H9 (cell line): Measurements from ENCODE around the gene ACSF3. TPM values are rescaled to one million over a fixed set of nuclear protein-coding genes. Genes with fewer than 3 reads are reported as not detected.
A peak's percentile ranks its signal among the peaks of the same experiment; 100 is the strongest.

Experiments
- DNase-seq: peaks from one replicate; pipeline ENCODE4 v3.0.0-alpha.2; 2017
- H2AFZ ChIP-seq: one replicate; pipeline ENCODE4 v1.6.1; 2013; ENCODE audit warnings: mild to moderate bottlenecking, low read length, control low read depth, moderate library complexity
- H2AK5ac ChIP-seq: 2 replicates; pipeline ENCODE4 v1.6.1; 2013; ENCODE audit warnings: low read length, control low read depth, mixed read lengths; ENCODE audit not compliant: insufficient read length
- H2BK120ac ChIP-seq: one replicate; pipeline ENCODE4 v1.6.1; 2013; ENCODE audit warnings: low read depth, mild to moderate bottlenecking, low read length, control low read depth, inconsistent platforms; ENCODE audit not compliant: poor library complexity, severe bottlenecking
- H2BK12ac ChIP-seq: 2 replicates; pipeline ENCODE4 v1.6.1; 2013; ENCODE audit warnings: low read length, control low read depth, mixed read lengths, low read depth; ENCODE audit not compliant: insufficient read length
- H2BK15ac ChIP-seq: 2 replicates; pipeline ENCODE4 v1.6.1; 2013; ENCODE audit warnings: low read depth, low read length, control low read depth
- H2BK20ac ChIP-seq: one replicate; pipeline ENCODE4 v1.6.1; 2013; ENCODE audit warnings: low read depth, mild to moderate bottlenecking, low read length, control low read depth, inconsistent platforms; ENCODE audit not compliant: poor library complexity, severe bottlenecking
- H2BK5ac ChIP-seq: 2 replicates; pipeline ENCODE4 v1.6.1; 2013; ENCODE audit warnings: low read length, control low read depth, mixed read lengths; ENCODE audit not compliant: insufficient read length
- H3K14ac ChIP-seq: 2 replicates; pipeline ENCODE4 v1.6.1; 2013; ENCODE audit warnings: low read length, control low read depth; ENCODE audit not compliant: insufficient read depth
- H3K18ac ChIP-seq: 2 replicates; pipeline ENCODE4 v1.6.1; 2013; ENCODE audit warnings: low read depth, mild to moderate bottlenecking, mixed read lengths, low read length, control low read depth; ENCODE audit not compliant: insufficient read length
- H3K23ac ChIP-seq: 2 replicates; pipeline ENCODE4 v1.6.1; 2013; ENCODE audit warnings: low read length, control low read depth, mixed read lengths, low read depth; ENCODE audit not compliant: insufficient read length
- H3K23me2 ChIP-seq: 2 replicates; pipeline ENCODE4 v1.6.1; 2013; ENCODE audit warnings: low read depth, mild to moderate bottlenecking, mixed read lengths, low read length, control low read depth; ENCODE audit not compliant: insufficient read length, poor library complexity, severe bottlenecking
- H3K27ac ChIP-seq: 2 replicates; pipeline ENCODE4 v1.5.1; 2013; ENCODE audit warnings: low read length, control low read depth, mixed read lengths, low read depth; ENCODE audit not compliant: insufficient read length
- H3K27me3 ChIP-seq: 2 replicates; pipeline ENCODE4 v1.6.1; 2013; ENCODE audit warnings: low read length, control low read depth, inconsistent platforms; ENCODE audit not compliant: insufficient read depth
- H3K4ac ChIP-seq: 2 replicates; pipeline ENCODE4 v1.6.1; 2013; ENCODE audit warnings: low read depth, mild to moderate bottlenecking, control low read depth, inconsistent platforms, low read length, moderate library complexity
- H3K4me1 ChIP-seq: 2 replicates; pipeline ENCODE4 v1.6.1; 2013; ENCODE audit warnings: low read length, control low read depth, inconsistent platforms; ENCODE audit not compliant: insufficient read depth
- H3K4me2 ChIP-seq: 2 replicates; pipeline ENCODE4 v1.6.1; 2013; ENCODE audit warnings: low read length, control low read depth, mixed read lengths; ENCODE audit not compliant: insufficient read length, insufficient read depth
- H3K56ac ChIP-seq: 2 replicates; pipeline ENCODE4 v1.6.1; 2013; ENCODE audit warnings: low read depth, mild to moderate bottlenecking, mixed read lengths, low read length, control low read depth; ENCODE audit not compliant: insufficient read length
- H3K79me1 ChIP-seq: 2 replicates; pipeline ENCODE4 v1.6.1; 2013; ENCODE audit warnings: low read depth, mild to moderate bottlenecking, moderate library complexity, low read length, control low read depth, inconsistent platforms; ENCODE audit not compliant: insufficient read depth, poor library complexity, severe bottlenecking
- H3K79me2 ChIP-seq: 2 replicates; pipeline ENCODE4 v1.6.1; 2013; ENCODE audit warnings: low read length, control low read depth, inconsistent platforms; ENCODE audit not compliant: insufficient read depth
- H3K9ac ChIP-seq: 2 replicates; pipeline ENCODE4 v1.6.1; 2013; ENCODE audit warnings: low read length, control low read depth, mixed read lengths; ENCODE audit not compliant: insufficient read length; ENCODE audit errors: extremely low read depth
- H3K9me3 ChIP-seq: one replicate; pipeline ENCODE4 v1.6.1; 2013; ENCODE audit warnings: low read depth, low read length, inconsistent platforms; ENCODE audit not compliant: control insufficient read depth
- H3T11ph ChIP-seq: one replicate; pipeline ENCODE4 v1.6.1; 2013; ENCODE audit warnings: mild to moderate bottlenecking, low read length, control low read depth, inconsistent platforms
- H4K20me1 ChIP-seq: one replicate; pipeline ENCODE4 v1.6.1; 2013; ENCODE audit not compliant: control insufficient read depth, insufficient read length, insufficient read depth
- H4K5ac ChIP-seq: 2 replicates; pipeline ENCODE4 v1.6.1; 2013; ENCODE audit warnings: low read depth, mild to moderate bottlenecking, mixed read lengths, low read length, control low read depth; ENCODE audit not compliant: insufficient read length
- H4K8ac ChIP-seq: replicated peaks from 2 replicates; pipeline ENCODE4 v1.6.1; 2013; ENCODE audit warnings: low read length, control low read depth, mixed read lengths, low read depth; ENCODE audit not compliant: insufficient read length
- H4K91ac ChIP-seq: 2 replicates; pipeline ENCODE4 v1.6.1; 2013; ENCODE audit warnings: low read depth, mild to moderate bottlenecking, moderate library complexity, mixed read lengths, low read length, control low read depth; ENCODE audit not compliant: insufficient read length
- H3K27ac Mint-ChIP-seq, 3 experiments: 2 replicates in 2 of 3; 3 replicates in 1 of 3; pipeline ENCODE4 v1.8.0; 2020 to 2021; ENCODE audit warnings: mixed read lengths in 3 of 3, mild to moderate bottlenecking in 1 of 3, moderate library complexity in 1 of 3
- H3K27me3 Mint-ChIP-seq: 2 replicates; pipeline ENCODE4 v1.8.0; 2021; ENCODE audit warnings: low read depth, mild to moderate bottlenecking, moderate library complexity, mixed read lengths
- H3K36me3 Mint-ChIP-seq, 3 experiments: 2 replicates in 2 of 3; 3 replicates in 1 of 3; pipeline ENCODE4 v1.8.0; 2020 to 2021; ENCODE audit warnings: low read depth in 3 of 3, mixed read lengths in 3 of 3; ENCODE audit not compliant: insufficient read depth in 1 of 3
- H3K4me1 Mint-ChIP-seq, 2 experiments: 2 replicates each; pipeline ENCODE4 v1.8.0; 2020; ENCODE audit warnings: mixed read lengths in 2 of 2
- H3K4me3 Mint-ChIP-seq, 2 experiments: 2 replicates in 1 of 2; 3 replicates in 1 of 2; pipeline ENCODE4 v1.8.0; 2020 to 2021; ENCODE audit warnings: mild to moderate bottlenecking in 2 of 2, mixed read lengths in 2 of 2, moderate library complexity in 1 of 2
- H3K9me3 Mint-ChIP-seq, 2 experiments: 2 replicates in 1 of 2; 3 replicates in 1 of 2; pipeline ENCODE4 v1.8.0; 2020; ENCODE audit warnings: mild to moderate bottlenecking in 2 of 2, mixed read lengths in 2 of 2, moderate library complexity in 1 of 2
- CTCF ChIP-seq: fragments of 200-600 bp; sonication (generic); conservative IDR thresholded peaks from 3 replicates; pipeline ENCODE4 v1.8.0; 2021; ENCODE audit warnings: antibody characterized with exemption, mild to moderate bottlenecking
- WGBS: extraction: QIAGEN DNeasy Blood & Tissue Kit; methylation state at CpG from one replicate; pipeline ENCODE4 v1.1.7; 2013; ENCODE audit warnings: missing lambda C conversion rate, low lambda C conversion rate, mixed read lengths; ENCODE audit not compliant: insufficient read length; ENCODE audit errors: extremely low coverage; 5-methylcytosine and 5-hydroxymethylcytosine counted together
- total RNA-seq: library from RNA; stranded (reverse); gene quantifications from 2 replicates; pipeline ENCODE4 v1.2.1, GENCODE V29; 2021

The ACSF3 gene
- total RNA-seq, 1 experiment from 2014 or later, result 31.3 TPM

GRCh38 chr16:89116341-89117226 lies 22.9 kb downstream of the ACSF3 start:
- H3K27ac Mint-ChIP-seq, result peak overlapping the region in 2 of 3 experiments; percentile 52 to 56; a peak in 2 of 7 replicates
- no peak for DNase-seq
- no peaks in the 10 kb centered on the region for H3K23me2 ChIP-seq

More at GRCh38 chr16:89116341-89117226, 22.9 kb downstream of the ACSF3 start:
- no peak overlapping the region for H3K23ac ChIP-seq
- no peak overlapping the region for H2BK120ac ChIP-seq
- no peaks in the 10 kb centered on the region; the same call in 1 of the 2 replicates for H3K4me1 ChIP-seq
- H4K5ac ChIP-seq, result no peak overlapping the region
- H3K27me3 ChIP-seq, result no peaks in the 10 kb centered on the region
- no peak overlapping the region for H2BK15ac ChIP-seq
- H4K8ac ChIP-seq, result no peak overlapping the region
- H3K9me3 ChIP-seq, result no peaks in the 10 kb centered on the region
- H3K4me3 Mint-ChIP-seq, result no peak overlapping the region
- no peak overlapping the region for H2AK5ac ChIP-seq
- no peaks in the 10 kb centered on the region for H3K79me2 ChIP-seq
- H3K27ac ChIP-seq, result no peak overlapping the region
- no peak overlapping the region for H3K4ac ChIP-seq
- no peak overlapping the region for H2AFZ ChIP-seq
- no peaks in the 10 kb centered on the region for H3K27me3 Mint-ChIP-seq
- H2BK20ac ChIP-seq, result no peak overlapping the region
- H3K79me1 ChIP-seq, result no peaks in the 10 kb centered on the region
- peaks cover 2% of the 10 kb centered on the region for H4K20me1 ChIP-seq
- no peak overlapping the region for H3T11ph ChIP-seq
- no peak overlapping the region for H2BK5ac ChIP-seq
- no peak overlapping the region for H3K56ac ChIP-seq
- no peak overlapping the region for H4K91ac ChIP-seq
- peaks cover 17 to 61% (median 58%) of the 10 kb centered on the region in 3 experiments for H3K36me3 Mint-ChIP-seq
- TF ChIP-seq CTCF, result no peak
- H3K9me3 Mint-ChIP-seq, result no peaks in the 10 kb centered on the region
- no CpG with 5 or more reads among the region's 29 CpGs for WGBS
- H3K18ac ChIP-seq, result no peak overlapping the region
- H3K4me2 ChIP-seq, result no peak overlapping the region
- H2BK12ac ChIP-seq, result no peak overlapping the region
- peaks cover 19 to 21% of the 10 kb centered on the region in 2 experiments for H3K4me1 Mint-ChIP-seq
- no peak overlapping the region for H3K9ac ChIP-seq
- H3K14ac ChIP-seq, result no peak overlapping the region
